AG08395 (cell line): ENCODE measurements around the gene JOSD2.

Experiments
- DNase-seq: peaks from one replicate; pipeline ENCODE4 v3.0.0; 2012; ENCODE audit warnings: mixed read lengths, low spot score

The JOSD2 gene

DNA sequence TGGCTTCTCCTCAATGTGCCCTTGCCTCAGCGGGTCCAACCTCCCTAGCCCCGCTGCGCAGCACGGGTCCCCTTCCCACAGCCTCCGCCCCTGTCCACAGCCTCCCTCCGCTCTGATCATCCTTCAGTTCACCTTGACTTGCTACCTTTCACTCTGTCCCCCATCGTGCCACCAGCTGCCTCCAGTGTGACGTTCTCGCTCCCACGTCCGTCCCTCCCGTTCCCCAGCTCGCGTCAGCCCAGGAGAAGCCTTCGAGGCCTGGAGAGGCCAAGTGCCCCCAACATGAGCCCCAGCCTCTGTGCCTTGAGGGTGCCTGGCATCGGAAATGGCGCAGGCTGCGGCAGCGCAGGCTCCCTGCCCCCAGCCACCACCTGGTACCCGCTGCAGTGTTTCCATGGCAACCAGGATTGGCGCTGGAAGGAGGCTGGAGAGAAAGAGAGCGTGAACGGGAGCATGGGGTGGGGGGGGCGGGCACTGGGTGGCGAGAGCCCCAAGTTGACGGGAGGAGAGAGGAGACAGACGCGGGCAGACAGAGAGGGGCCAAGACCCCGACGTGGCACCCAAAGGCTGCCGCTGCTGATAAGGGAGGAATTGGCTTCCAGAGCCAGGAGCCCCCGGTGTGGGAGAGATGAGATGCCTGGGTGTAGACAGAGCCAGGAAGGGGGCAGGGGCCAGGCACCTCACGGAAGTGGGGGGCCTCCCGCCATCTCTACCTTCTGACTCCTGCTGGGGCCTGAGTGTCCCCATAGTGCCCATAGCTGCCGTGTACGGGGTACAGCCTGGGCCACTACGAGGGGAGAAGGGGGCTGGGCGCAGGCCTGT lies 3.6 kb upstream of the JOSD2 start:
- DNase-seq: no peak

GRCh38 chr19:50513746-50514345 lies 2.9 kb upstream of the JOSD2 start, which contains the start of gene ASPDH:
Gene ASPDH (minus strand): TSS chr19:50513913. CDS start chr19:50513823, 90 bp downstream.
- DNase-seq: no peak

DNA sequence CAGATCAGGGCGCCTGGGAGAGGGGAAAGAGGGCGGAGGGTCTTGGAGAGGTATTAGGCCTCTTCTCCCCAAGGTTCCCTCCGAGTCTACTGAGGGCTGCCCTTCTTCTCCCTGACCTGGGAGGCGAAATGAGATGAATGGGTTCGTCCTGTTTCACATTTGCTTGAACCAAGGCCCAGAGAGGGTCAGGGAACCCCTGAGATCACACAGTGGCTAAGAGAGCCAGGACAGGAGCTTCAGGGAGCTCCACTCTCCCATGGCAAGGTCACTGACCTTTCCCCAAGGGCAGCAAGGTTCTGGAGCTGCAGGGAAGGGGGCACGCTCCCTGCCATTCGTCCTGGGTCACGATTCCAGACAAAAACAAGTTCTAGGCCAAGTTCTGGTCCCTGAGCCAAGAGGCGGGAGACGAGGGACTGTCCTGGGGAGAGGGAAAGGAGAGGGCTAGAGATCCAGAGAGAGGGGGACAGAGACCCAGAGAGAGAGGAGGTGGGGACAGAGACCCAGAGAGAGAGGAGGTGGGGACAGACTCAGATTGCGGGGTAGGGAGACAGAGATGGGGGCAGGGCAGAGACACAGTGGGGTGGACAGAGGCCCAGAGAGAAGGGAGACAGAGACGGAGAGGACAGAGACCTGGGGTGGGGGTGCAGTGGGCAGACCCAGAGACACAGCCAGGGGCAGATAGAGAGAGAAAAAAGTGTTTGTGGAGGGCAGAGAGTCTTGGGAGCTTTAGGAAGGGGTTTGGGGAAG lies 2.2 kb upstream of the JOSD2 start:
- no peak for DNase-seq

- DNase-seq: no peak
Measured at GRCh38 chr19:50512112-50512998, 1.4 kb upstream of the JOSD2 start.

DNA sequence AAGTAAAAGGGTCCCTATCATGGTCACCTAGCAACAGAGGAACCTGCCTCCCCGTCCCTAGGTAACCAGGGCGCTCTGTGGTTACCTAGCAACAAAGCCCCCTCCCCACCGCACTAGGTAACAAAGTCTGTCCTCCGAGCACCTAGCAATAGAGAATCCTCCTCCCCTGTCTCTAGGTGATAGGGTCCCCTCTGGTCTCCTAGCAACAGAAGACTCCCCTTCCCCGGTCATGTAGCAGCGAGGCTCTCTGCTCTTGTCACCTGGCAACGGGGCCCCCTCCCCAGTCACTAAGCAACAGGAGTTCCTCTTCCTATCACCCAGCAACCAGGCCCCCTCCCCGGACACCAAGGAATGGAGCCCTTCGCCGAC lies 307 bp downstream of the JOSD2 start:
- peak; percentile 8 for DNase-seq

DNA sequence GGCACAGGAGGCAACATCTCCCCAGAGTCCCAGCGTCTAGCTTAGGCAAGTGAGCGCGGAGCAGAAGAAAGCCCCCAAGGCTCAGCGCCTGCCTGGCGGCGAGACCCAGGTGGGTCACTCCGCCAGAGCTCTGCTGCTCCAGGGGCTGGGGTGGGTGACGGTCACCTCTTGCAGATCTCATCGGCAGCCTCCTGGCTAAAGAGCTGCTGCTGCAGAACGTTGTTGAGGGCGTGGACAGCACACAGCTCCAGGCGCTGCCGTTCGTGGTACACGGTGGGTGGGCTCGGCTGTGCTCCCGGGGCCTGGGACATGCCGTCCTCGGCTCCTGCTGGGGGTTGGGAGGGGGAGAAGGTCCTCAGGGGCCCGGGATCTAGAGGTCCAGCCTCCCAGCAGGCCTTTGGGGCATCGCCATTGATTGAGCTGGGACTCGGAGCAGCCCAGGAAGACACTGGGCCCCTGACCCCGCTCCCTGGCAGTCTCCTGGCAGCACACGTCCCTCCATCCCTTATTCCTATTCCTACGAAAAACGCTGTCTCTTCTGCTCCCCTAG lies 795 bp downstream of the JOSD2 start:
- DNase-seq: peak; percentile 23

DNA sequence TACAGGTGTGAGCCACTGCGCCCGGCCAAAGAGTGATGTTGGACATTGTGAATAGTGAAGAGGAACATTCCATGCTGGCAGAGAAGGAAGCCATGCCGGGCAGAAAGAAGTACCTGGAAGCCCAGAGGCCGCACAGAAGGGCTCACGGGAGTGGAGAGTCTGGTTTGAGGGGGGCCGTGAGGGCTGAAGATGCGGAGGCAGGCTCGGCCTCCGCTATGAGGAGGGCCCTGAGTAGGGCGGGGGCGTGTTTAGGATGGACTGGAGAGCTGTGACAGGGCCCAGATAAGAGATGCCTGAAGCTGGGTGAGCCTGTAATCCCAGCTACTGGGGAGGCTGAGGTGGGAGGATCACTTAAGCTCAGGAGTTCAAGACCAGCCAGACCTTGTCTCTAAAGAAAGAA lies 1.6 kb downstream of the JOSD2 start:
- DNase-seq: no peak

GRCh38 chr19:50508843-50509190 lies 2.2 kb downstream of the JOSD2 start:
- DNase-seq: no peak

GRCh38 chr19:50507376-50507775 lies 3.6 kb downstream of the JOSD2 start:
- DNase-seq: no peak

DNA sequence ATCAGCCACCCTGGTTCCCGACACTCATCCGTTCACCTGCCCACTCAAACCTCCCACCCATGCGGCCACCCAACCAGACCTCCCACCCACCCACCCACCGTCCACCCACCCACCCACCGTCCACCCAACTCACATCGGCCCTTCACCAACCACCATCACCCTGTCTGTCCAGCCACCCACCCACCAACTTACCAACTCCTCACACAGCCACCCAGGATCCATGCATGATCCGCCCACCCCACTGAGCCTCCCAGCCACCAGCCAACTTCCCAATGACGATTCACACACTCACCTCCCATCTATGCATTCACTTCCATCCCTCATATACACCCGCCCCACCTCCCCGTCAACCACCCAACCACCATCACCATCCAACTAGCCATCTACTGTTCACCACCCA lies 4.3 kb downstream of the JOSD2 start:
- DNase-seq: no peak

DNA sequence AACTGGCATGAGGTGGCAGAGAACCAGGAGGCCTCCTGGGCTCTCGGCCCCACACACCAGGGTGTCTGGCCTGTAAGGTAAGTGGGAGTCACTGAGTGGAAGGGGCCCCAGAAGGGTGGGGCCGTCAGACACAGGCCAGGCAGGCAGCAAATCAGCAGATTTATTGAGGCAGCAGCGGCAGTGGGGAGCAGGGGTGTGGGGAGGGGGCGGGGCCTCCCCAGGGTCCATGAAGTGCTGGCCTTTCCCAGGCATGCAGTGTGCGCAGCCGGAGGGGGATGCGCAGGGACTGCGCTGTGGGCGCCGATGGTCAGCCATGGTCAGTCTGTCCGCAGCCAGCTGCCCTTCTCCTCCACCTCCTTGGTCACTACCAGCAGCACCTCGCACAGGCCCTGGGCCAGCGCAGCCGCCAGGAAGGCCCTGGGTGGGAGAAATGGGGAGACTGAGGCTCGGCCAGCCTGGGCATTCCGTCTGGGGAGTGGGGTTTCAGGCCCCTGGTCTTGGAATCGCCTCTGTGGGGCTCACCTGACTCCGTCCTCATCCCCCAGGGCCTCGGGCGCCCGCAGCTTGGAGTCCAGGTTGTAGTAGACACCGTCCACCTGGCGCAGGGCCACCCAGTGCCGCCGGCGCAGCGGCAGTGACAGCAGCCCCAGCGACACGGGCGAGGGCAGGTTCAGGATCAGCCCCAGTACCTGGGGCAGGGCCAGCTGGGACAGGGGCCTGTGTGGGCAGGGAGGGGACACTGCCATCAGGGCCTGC lies 5.0 kb downstream of the JOSD2 start:
- no peak for DNase-seq

- DNase-seq: no peak
Measured at GRCh38 chr19:50501568-50502475, 9.2 kb downstream of the JOSD2 start.

- no peak for DNase-seq
Measured at GRCh38 chr19:50501186-50501567, 9.8 kb downstream of the JOSD2 start.

- no peak for DNase-seq
Measured at GRCh38 chr19:50500753-50501151, 10.2 kb downstream of the JOSD2 start.

DNA sequence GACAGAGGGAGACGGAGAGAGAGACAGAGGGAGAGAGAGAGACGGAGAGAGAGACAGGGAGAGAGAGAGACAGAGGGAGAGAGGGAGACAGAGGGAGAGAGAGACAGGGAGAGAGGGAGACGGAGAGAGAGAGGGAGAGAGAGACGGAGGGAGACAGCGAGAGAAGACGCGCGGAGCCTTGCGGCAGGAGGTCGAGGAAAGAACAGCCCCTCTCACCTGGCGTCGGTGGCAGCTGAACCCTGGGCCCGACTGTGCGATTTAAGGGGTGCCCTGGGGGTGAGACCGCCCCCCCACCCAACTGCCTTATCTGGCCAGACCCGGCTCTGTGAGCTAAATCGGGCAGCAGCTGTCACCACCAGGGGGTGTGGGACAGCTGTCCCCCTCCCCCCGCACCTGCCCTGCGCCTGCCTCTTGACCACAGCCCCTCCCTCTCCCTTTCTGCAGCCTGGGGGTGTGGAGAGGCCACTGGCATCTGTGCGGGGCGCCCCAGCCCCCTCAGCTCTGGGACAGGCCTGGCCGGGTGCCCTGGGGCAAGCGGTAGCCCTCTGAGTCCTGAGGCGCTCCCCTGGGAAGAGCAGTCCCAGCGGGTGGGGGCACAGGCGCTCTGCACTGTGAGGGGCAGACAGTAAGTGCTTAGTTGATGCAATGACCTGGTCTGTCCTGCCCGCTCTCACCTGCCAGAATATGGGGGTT lies 10.8 kb downstream of the JOSD2 start:
- DNase-seq: no peak

DNA sequence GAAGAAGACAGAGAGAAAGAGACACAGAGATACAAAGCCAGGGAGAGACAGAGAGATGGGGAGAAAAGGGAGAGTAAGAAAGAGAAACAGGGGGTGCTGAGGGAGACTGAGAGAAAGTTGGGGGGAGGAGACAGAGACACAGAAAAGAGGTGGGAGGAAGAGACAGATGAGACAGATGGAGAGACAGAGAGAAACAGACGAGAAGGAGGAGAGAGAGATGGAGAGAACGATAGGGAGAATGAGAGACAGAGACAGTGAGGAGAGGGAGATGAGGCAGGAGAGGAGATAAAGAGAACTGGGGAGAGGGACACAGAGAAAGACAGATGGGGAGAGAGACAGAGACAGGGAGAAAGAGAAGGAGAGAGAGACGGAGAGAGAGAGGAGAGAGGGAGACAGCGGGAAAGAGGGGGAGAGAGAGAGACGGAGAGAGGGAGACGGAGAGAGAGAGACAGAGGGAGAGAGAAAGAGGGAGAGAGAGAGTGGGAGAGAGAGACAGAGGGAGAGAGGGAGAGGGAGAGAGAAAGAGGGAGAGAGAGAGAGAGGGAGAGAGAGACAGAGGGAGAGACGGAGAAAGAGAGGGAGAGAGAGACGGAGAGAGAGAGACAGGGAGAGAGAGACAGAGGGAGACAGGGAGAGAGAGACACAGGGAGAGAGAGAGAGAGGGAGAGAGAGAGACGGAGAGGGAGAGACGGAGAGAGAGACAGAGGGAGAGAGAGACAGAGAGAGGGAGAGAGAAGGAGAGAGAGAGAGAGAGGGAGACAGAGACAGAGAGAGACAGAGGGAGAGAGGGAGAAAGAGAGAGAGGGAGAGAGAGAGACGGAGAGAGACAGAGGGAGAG lies 12.6 kb downstream of the JOSD2 start:
- DNase-seq: no peak

GRCh38 chr19:50497022-50497405 lies 14.0 kb downstream of the JOSD2 start:
- no peak for DNase-seq

DNA sequence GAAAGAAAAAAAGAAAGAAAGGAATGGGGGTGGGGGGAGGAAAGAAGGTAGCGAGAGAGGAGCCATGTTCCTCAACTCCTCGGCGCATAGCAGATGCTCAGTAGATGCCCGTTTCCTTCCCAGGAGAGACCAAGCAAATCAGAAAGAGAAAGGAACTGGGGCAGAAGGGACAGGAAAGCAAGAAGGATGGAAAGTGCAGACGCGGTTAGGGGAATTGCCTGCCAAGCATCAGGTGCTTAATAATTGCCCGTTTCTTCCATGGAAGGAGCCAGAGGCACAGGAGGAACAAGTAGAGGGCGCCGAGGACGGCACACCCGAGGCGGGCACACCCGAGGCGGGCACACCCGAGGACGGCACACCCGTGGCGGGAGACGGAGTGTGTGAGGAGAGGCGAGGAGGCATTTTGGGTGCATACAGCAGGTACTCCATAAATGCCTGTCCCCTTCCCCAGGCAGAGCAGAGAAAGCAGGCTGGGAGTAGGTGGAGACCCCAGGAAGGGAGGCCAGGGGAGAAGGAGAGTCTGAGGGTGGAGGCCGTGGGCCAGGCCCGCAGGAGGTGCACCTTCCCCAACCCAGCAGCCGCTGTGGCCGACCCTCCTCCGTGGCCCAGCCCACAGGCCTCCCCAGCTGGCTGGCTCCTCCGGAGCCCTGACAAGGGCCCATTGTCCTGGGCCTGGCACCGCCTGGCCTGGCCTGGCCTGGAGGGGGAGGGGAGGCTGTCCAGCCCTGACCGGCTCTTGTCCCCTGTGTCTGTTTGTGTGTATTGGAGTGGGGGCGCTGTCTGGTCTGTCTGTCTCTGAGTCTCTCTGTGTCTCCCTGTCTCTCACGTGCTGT lies 14.6 kb downstream of the JOSD2 start:
- DNase-seq: no peak
